NCI-H2107 (cell line): ENCODE results near the gene NR1D2.

ENCODE experiments used
- DNase-seq: peaks from one replicate; lab custom pipeline; 2025; lab: John Stamatoyannopoulos, UW

Gene NR1D2

GRCh38 chr3:23966328-23966727 lies 21.2 kb downstream of the NR1D2 start:
- no peak for DNase-seq

GRCh38 chr3:23968463-23969184 lies 23.5 kb downstream of the NR1D2 start:
- no peak for DNase-seq

- DNase-seq: no peak
Measured at GRCh38 chr3:23969393-23969792, 24.3 kb downstream of the NR1D2 start.

- no peak for DNase-seq
Measured at GRCh38 chr3:23971684-23972083, 26.6 kb downstream of the NR1D2 start.

- no peak for DNase-seq
Measured at GRCh38 chr3:23976555-23976954, 31.5 kb downstream of the NR1D2 start.

GRCh38 chr3:23979569-23979968 lies 34.5 kb downstream of the NR1D2 start:
- no peak for DNase-seq

GRCh38 chr3:23981136-23981535 lies 36.0 kb downstream of the NR1D2 start:
- DNase-seq: no peak

GRCh38 chr3:23981955-23982354 lies 36.9 kb downstream of the NR1D2 start:
- no peak for DNase-seq

GRCh38 chr3:23984934-23985333 lies 39.8 kb downstream of the NR1D2 start:
- no peak for DNase-seq

- DNase-seq: no peak
Measured at GRCh38 chr3:23985747-23986544, 40.9 kb downstream of the NR1D2 start.

GRCh38 chr3:23987356-23987755 lies 42.3 kb downstream of the NR1D2 start:
- no peak for DNase-seq

GRCh38 chr3:23991306-23991682 lies 46.2 kb downstream of the NR1D2 start:
- no peak for DNase-seq

- peak; percentile 70 for DNase-seq
Measured at GRCh38 chr3:23991683-23992628, 46.9 kb downstream of the NR1D2 start.

- no peak for DNase-seq
Measured at GRCh38 chr3:23993556-23994243, 48.6 kb downstream of the NR1D2 start.

GRCh38 chr3:23994244-23994569 lies 49.1 kb downstream of the NR1D2 start:
- no peak for DNase-seq

- no peak for DNase-seq
Measured at GRCh38 chr3:23995219-23995618, 50.1 kb downstream of the NR1D2 start.

GRCh38 chr3:23996095-23996524 lies 51.0 kb downstream of the NR1D2 start:
- DNase-seq: no peak

- DNase-seq: no peak
Measured at GRCh38 chr3:23999012-23999641, 54.0 kb downstream of the NR1D2 start.

GRCh38 chr3:24002129-24002528 lies 57.0 kb downstream of the NR1D2 start:
- no peak for DNase-seq

- no peak for DNase-seq
Measured at GRCh38 chr3:24003466-24003865, 58.4 kb downstream of the NR1D2 start.

- DNase-seq: no peak
Measured at GRCh38 chr3:24004171-24004938, 59.3 kb downstream of the NR1D2 start.
